BJ (cell line): ENCODE data around the gene MYH15. TPM values are rescaled to one million over a fixed set of nuclear protein-coding genes. Genes with fewer than 3 reads are reported as not detected.
A peak's percentile ranks its signal among the peaks of the same experiment; 100 is the strongest.

Experiments
- CTCF ChIA-PET: fragments of 350-600 bp; formaldehyde crosslinking; extraction: SDS; loops from one replicate; lab custom pipeline; 2021; ENCODE audit warnings: antibody characterized with exemption, inconsistent platforms; lab: Yijun Ruan, JAX
- POLR2A ChIA-PET: fragments of 300-600 bp; sonication (Branson Sonifier 250); formaldehyde crosslinking; extraction: SDS; loops from one replicate; lab custom pipeline; 2021; ENCODE audit warnings: antibody characterized with exemption; lab: Charles Lee
- DNase-seq: peaks from one replicate; pipeline ENCODE4 v3.0.0-alpha.2; 2011; ENCODE audit warnings: low read depth
- H3K27me3 ChIP-seq: 2 replicates; pipeline ENCODE4 v1.6.0; 2011; ENCODE audit warnings: low read length; ENCODE audit not compliant: control insufficient read depth, insufficient read depth
- H3K36me3 ChIP-seq: 2 replicates; pipeline ENCODE4 v1.5.1; 2011; ENCODE audit warnings: low read length; ENCODE audit not compliant: control insufficient read depth, insufficient read depth
- H3K4me3 ChIP-seq: 2 replicates; pipeline ENCODE4 v1.5.1; 2011; ENCODE audit warnings: low read depth, mild to moderate bottlenecking, control low read depth, low read length
- CTCF ChIP-seq: IDR thresholded peaks from 2 replicates; pipeline ENCODE4 v1.5.1; 2011; ENCODE audit warnings: low read depth, mild to moderate bottlenecking, control low read depth, inconsistent platforms, low read length, moderate library complexity; ENCODE audit not compliant: insufficient read depth
- polyA plus RNA-seq: library from polyadenylated mRNA; depleted of rRNA; stranded (reverse); fragments of >200 nt; gene quantifications from 2 replicates; pipeline ENCODE4 v1.2.3, GENCODE V29; 2011

The MYH15 gene
- polyA plus RNA-seq, 1 experiment = 0.02 TPM

GRCh38 chr3:108407886-108408285, 102.5 kb downstream of the MYH15 start:
- Histone ChIP-seq H3K4me3 (no peak overlapping the region), H3K36me3 (no peaks in the 10 kb centered on the region), H3K27me3 (no peaks in the 10 kb centered on the region)
- ChIA-PET POLR2A (no interaction called here), CTCF (interaction anchor here (0.6 to 1.6 kb wide), 6 partner anchors 73 to 1239 kb away, joined by 3 to 8 read pairs (median 4); no protein-coding TSS in a partner anchor)
- TF ChIP-seq CTCF = no peak
- DNase-seq = no peak

GRCh38 chr3:108406661-108407206, 103.7 kb downstream of the MYH15 start:
- TF ChIP-seq CTCF = peak; percentile 79
- DNase-seq = no peak
- no peak overlapping the region for H3K4me3 ChIP-seq
- H3K27me3 ChIP-seq = no peaks in the 10 kb centered on the region
- CTCF ChIA-PET = interaction anchor here (0.7 to 1.6 kb wide), 9 partner anchors 11 to 468 kb away, joined by 3 to 8 read pairs (median 5); no protein-coding TSS in a partner anchor
- POLR2A ChIA-PET = no interaction called here
- no peaks in the 10 kb centered on the region for H3K36me3 ChIP-seq

GRCh38 chr3:108406063-108406660, 104.2 kb downstream of the MYH15 start:
- no peak for TF ChIP-seq CTCF
- CTCF ChIA-PET = interaction anchor here (0.8 to 1.6 kb wide), 7 partner anchors 13 to 468 kb away, joined by 3 to 8 read pairs (median 5); no protein-coding TSS in a partner anchor
- POLR2A ChIA-PET = no interaction called here
- Histone ChIP-seq H3K36me3 (no peaks in the 10 kb centered on the region), H3K4me3 (no peak overlapping the region), H3K27me3 (no peaks in the 10 kb centered on the region)
- no peak for DNase-seq

- POLR2A ChIA-PET = no interaction called here
- TF ChIP-seq CTCF = no peak
- no peaks in the 10 kb centered on the region for H3K27me3 ChIP-seq
- CTCF ChIA-PET = interaction anchor here (1.0 to 1.4 kb wide), 3 partner anchors 251 to 476 kb away, joined by 3 to 8 read pairs (median 5); no protein-coding TSS in a partner anchor
- H3K4me3 ChIP-seq = no peak overlapping the region
- H3K36me3 ChIP-seq = no peaks in the 10 kb centered on the region
- DNase-seq = no peak
Observed at GRCh38 chr3:108404368-108404767, 106.0 kb downstream of the MYH15 start.

GRCh38 chr3:108403686-108404345, 106.6 kb downstream of the MYH15 start:
- no peak for TF ChIP-seq CTCF
- Histone ChIP-seq H3K36me3 (no peaks in the 10 kb centered on the region), H3K4me3 (no peak overlapping the region), H3K27me3 (no peaks in the 10 kb centered on the region)
- ChIA-PET POLR2A (no interaction called here), CTCF (interaction anchor here (1.0 to 1.4 kb wide), 2 partner anchors 251 to 465 kb away, joined by 5 to 8 read pairs; no protein-coding TSS in a partner anchor)
- DNase-seq = no peak
